Measurements from ENCODE around the gene ATP10B.
"Not testable (repeated sequence)": the region's sequence is repeated elsewhere in the genome, so short reads cannot be mapped to it uniquely, and the experiment has no call there.

The ATP10B gene

GRCh38 chr5:160749026-160749425 lies 103.0 kb downstream of the ATP10B start:
- DNase-seq = no peak

- DNase-seq = no peak
These were observed 104.0 kb downstream of the ATP10B start for GRCh38 chr5:160747987-160748386.

- no peak for DNase-seq
These were observed 104.5 kb downstream of the ATP10B start for GRCh38 chr5:160747559-160747958.

- DNase-seq = no peak
These were observed 107.5 kb downstream of the ATP10B start for GRCh38 chr5:160744268-160745101.

- no peak for DNase-seq
These were observed 109.0 kb downstream of the ATP10B start for GRCh38 chr5:160743027-160743426.

GRCh38 chr5:160742446-160742845 lies 109.6 kb downstream of the ATP10B start:
- no peak for DNase-seq

- DNase-seq = no peak
These were observed 124.6 kb downstream of the ATP10B start for GRCh38 chr5:160727296-160727997.

- no peak for DNase-seq
These were observed 125.3 kb downstream of the ATP10B start for GRCh38 chr5:160726721-160727120.

GRCh38 chr5:160720822-160721221 lies 131.2 kb downstream of the ATP10B start:
- no peak for DNase-seq

- not testable (repeated sequence) for DNase-seq
These were observed 136.5 kb downstream of the ATP10B start for GRCh38 chr5:160715508-160715907.

GRCh38 chr5:160703547-160704189 lies 148.3 kb downstream of the ATP10B start:
- no peak for DNase-seq

GRCh38 chr5:160702934-160703333 lies 149.1 kb downstream of the ATP10B start:
- no peak for DNase-seq

GRCh38 chr5:160702311-160702803 lies 149.7 kb downstream of the ATP10B start:
- DNase-seq = no peak

GRCh38 chr5:160701403-160701802 lies 150.6 kb downstream of the ATP10B start:
- no peak for DNase-seq

- DNase-seq = no peak
These were observed 152.7 kb downstream of the ATP10B start for GRCh38 chr5:160699301-160699700.

- no peak for DNase-seq
These were observed 154.7 kb downstream of the ATP10B start for GRCh38 chr5:160697281-160697680.

- no peak for DNase-seq
These were observed 157.1 kb downstream of the ATP10B start for GRCh38 chr5:160694896-160695295.

GRCh38 chr5:160693831-160694465 lies 158.1 kb downstream of the ATP10B start:
- DNase-seq = no peak

- DNase-seq = no peak
These were observed 159.7 kb downstream of the ATP10B start for GRCh38 chr5:160692271-160692670.

- no peak for DNase-seq
These were observed 166.3 kb downstream of the ATP10B start for GRCh38 chr5:160685695-160686094.

GRCh38 chr5:160685219-160685618 lies 166.8 kb downstream of the ATP10B start:
- no peak for DNase-seq

- no peak for DNase-seq
These were observed 172.3 kb downstream of the ATP10B start for GRCh38 chr5:160679567-160680309.
